HepG2 (cell line): ENCODE results near the gene GPR62. TPM values are rescaled to one million over a fixed set of nuclear protein-coding genes. Genes with fewer than 3 reads are reported as not detected.

Experiments
- ATAC-seq: fragments of 200-7000 bp; cut with Tn5 transposase; 3 replicates; pipeline ENCODE4 v1.9.1; 2020; ENCODE audit warnings: mild to moderate bottlenecking, moderate library complexity
- BruUV-seq: library from RNA; stranded (reverse); fragments of 400-500 nt; replicated peaks from 2 replicates; lab custom pipeline; 2021; lab: Mats Ljungman, UMichigan
- CTCF ChIA-PET: fragments of 300-600 bp; formaldehyde crosslinking; extraction: SDS; loops from one replicate; lab custom pipeline; 2021; ENCODE audit warnings: low total read pairs, inconsistent platforms, low intra/inter-chr PET ratio; lab: Yijun Ruan, JAX
- POLR2A ChIA-PET: fragments of 350-600 bp; sonication (Branson Sonifier 250); formaldehyde crosslinking; loops from one replicate; lab custom pipeline; 2020; ENCODE audit warnings: antibody characterized with exemption, inconsistent platforms; lab: Yijun Ruan, JAX
- DNase-seq: peaks from one replicate; pipeline ENCODE4 v3.0.0-alpha.2; 2015; ENCODE audit warnings: low spot score
- FAIRE-seq: peaks from 3 replicates; lab custom pipeline; 2011; peaks lifted over from hg19 to GRCh38; lab: Jason Lieb, UNC
- H2AFZ ChIP-seq: one replicate; pipeline ENCODE4 v1.6.1; 2011; ENCODE audit warnings: low read length, inconsistent platforms
- H3K27ac ChIP-seq: fragments of 300-600 bp; 3 replicates; pipeline ENCODE4 v1.8.0; 2011; ENCODE audit warnings: mixed run types, mild to moderate bottlenecking, mixed read lengths, low read length, inconsistent platforms; ENCODE audit not compliant: insufficient read depth; ENCODE audit errors: extremely low read length
- H3K27me3 ChIP-seq, 2 experiments: fragments of 200-600 bp in 1 of 2; 2 replicates in 1 of 2; 3 replicates in 1 of 2; pipeline versions ENCODE4 v1.6.0 to v1.8.0; 2011; ENCODE audit warnings: low read length in 2 of 2, mild to moderate bottlenecking in 2 of 2, moderate library complexity in 2 of 2, inconsistent platforms in 1 of 2; ENCODE audit not compliant: insufficient read depth in 2 of 2, control insufficient read depth in 1 of 2
- H3K36me3 ChIP-seq, 2 experiments: fragments of 200-600 bp in 1 of 2; replicated peaks in 1 of 2; 2 replicates in 1 of 2; 3 replicates in 1 of 2; pipeline versions ENCODE4 v1.5.1 to v1.8.0; 2011; ENCODE audit warnings: low read length in 2 of 2, inconsistent platforms in 1 of 2; ENCODE audit not compliant: insufficient read depth in 2 of 2, control insufficient read depth in 1 of 2
- H3K4me1 ChIP-seq: 2 replicates; pipeline ENCODE4 v1.5.1; 2012; ENCODE audit warnings: low read length, inconsistent platforms; ENCODE audit not compliant: insufficient read depth
- H3K4me2 ChIP-seq: 2 replicates; pipeline ENCODE4 v1.6.0; 2011; ENCODE audit warnings: low read depth, low read length, inconsistent platforms
- H3K4me3 ChIP-seq, 3 experiments: fragments of 200-600 bp in 1 of 3; sonication (generic), shearing (Covaris generic) in 1 of 3; replicated peaks in 1 of 3; 2 replicates each; pipeline ENCODE4 v1.5.1; 2011 to 2016; ENCODE audit warnings: low read length in 3 of 3, inconsistent platforms in 2 of 3, low read depth in 2 of 3, mild to moderate bottlenecking in 2 of 3, control low read depth in 1 of 3, mixed read lengths in 1 of 3; ENCODE audit not compliant: insufficient read depth in 1 of 3
- H3K79me2 ChIP-seq: one replicate; pipeline ENCODE4 v1.6.1; 2011; ENCODE audit warnings: low read length, inconsistent platforms; ENCODE audit not compliant: insufficient read depth
- H3K9ac ChIP-seq: 2 replicates; pipeline ENCODE4 v1.6.0; 2011; ENCODE audit warnings: mild to moderate bottlenecking, low read depth, low read length, inconsistent platforms; ENCODE audit not compliant: insufficient read depth
- H3K9me3 ChIP-seq: 2 replicates; pipeline ENCODE4 v1.5.1; 2012; ENCODE audit warnings: mild to moderate bottlenecking, low read length
- H4K20me1 ChIP-seq: 2 replicates; pipeline ENCODE4 v1.6.0; 2011; ENCODE audit warnings: inconsistent platforms, mild to moderate bottlenecking, low read length, moderate library complexity; ENCODE audit not compliant: insufficient read depth
- NPAS2 ChIP-seq: sonication (generic); formaldehyde crosslinking; IDR thresholded peaks from 2 replicates; pipeline ENCODE4 v1.8.0; 2022; ENCODE audit warnings: mild to moderate bottlenecking, missing genetic modification reagents, borderline replicate concordance
- TRIM24 ChIP-seq: sonication (generic); formaldehyde crosslinking; IDR thresholded peaks from 2 replicates; pipeline ENCODE4 v1.8.0; 2022; ENCODE audit warnings: mild to moderate bottlenecking, missing genetic modification reagents
- ZNF503 ChIP-seq: sonication (generic); formaldehyde crosslinking; IDR thresholded peaks from 2 replicates; pipeline ENCODE4 v1.4.0; 2020; ENCODE audit warnings: missing genetic modification reagents
- ZNF639 ChIP-seq: conservative IDR thresholded peaks from 2 replicates; pipeline ENCODE4 v1.6.1; 2018; ENCODE audit warnings: missing genetic modification reagents
- WGBS: methylation state at CpG from one replicate; pipeline ENCODE4 v1.1.6; 2017; ENCODE audit warnings: low lambda C conversion rate; 5-methylcytosine and 5-hydroxymethylcytosine counted together
- in situ Hi-C: cut with HindIII; loops from 2 replicates; pipeline ENCODE4 v1.10.0; 2017; ENCODE audit warnings: low pct_unique_long_range_greater_than_20kb; ENCODE audit not compliant: extremely low pct_ligation_motif_present
- intact Hi-C: fragments of 100-400 bp; cut with micrococcal nuclease; formaldehyde crosslinking; loops from one replicate; pipeline ENCODE4 v1.10.0; 2022; ENCODE audit not compliant: unreplicated experiment
- polyA plus RNA-seq, 8 experiments: library from polyadenylated mRNA; depleted of rRNA in 3 of 8; stranded (reverse) in 7 of 8; unstranded in 1 of 8; fragments of >200 nt; fragmentation: Illumina TruSeq in 4 of 8; extraction: Trizol in 4 of 8; gene quantifications; 2 replicates each; pipeline versions ENCODE4 v1.2.1 to v1.2.3, GENCODE V29; 2011 to 2016; ENCODE audit warnings: low read depth in 4 of 8, missing spikeins in 1 of 8, mixed read lengths in 1 of 8; ENCODE audit not compliant: insufficient read depth in 1 of 8
- total RNA-seq, 5 experiments: library from RNA; depleted of rRNA; stranded (reverse); fragments of >200 nt; fragmentation: Illumina TruSeq; extraction: Trizol; gene quantifications; 2 replicates each; pipeline ENCODE4 v1.2.3, GENCODE V29; 2016; ENCODE audit warnings: low read depth in 1 of 5

GPR62 gene
- total and polyA plus RNA-seq, 2 of the 13 experiments (the other 11 are each of a cell fraction or from before 2014, with no cell fraction given) = not detected

- no peak overlapping the region for H3K4me3 ChIP-seq
- WGBS = 96% methylated on average over 10 of the region's 18 CpGs
- no peak overlapping the region for H3K4me2 ChIP-seq
- no peak overlapping the region for H3K27ac ChIP-seq
- TF ChIP-seq ZNF639 (CRISPR knock-in tag) (no peak), NPAS2 (CRISPR knock-in tag) (no peak), TRIM24 (no peak), ZNF503 (CRISPR knock-in tag) (no peak)
- H3K36me3 ChIP-seq = peaks cover 4 to 19% of the 10 kb centered on the region in 2 experiments; a peak in 4 of 5 replicates
- ATAC-seq (no peak), DNase-seq (no peak), FAIRE-seq (no peak)
- POLR2A ChIA-PET = no interaction called here
- in situ Hi-C loops (no loop called here), intact Hi-C loops (no loop called here)
- H3K9me3 ChIP-seq = no peaks in the 10 kb centered on the region
- no peaks in the 10 kb centered on the region for H3K79me2 ChIP-seq
- BruUV-seq = no TSS peak
- CTCF ChIA-PET = no interaction called here
- H3K27me3 ChIP-seq = no peaks in the 10 kb centered on the region
- no peaks in the 10 kb centered on the region for H4K20me1 ChIP-seq
- H2AFZ ChIP-seq = no peak overlapping the region
- peaks cover 47% of the 10 kb centered on the region for H3K4me1 ChIP-seq
- H3K9ac ChIP-seq = no peak overlapping the region
Observed at GRCh38 chr3:51961011-51961410, 5.8 kb downstream of the GPR62 start.
